Right lobe of liver (tissue), 6 donors: ENCODE data around the gene RADIL. TPM values are rescaled to one million over a fixed set of nuclear protein-coding genes. Genes with fewer than 3 reads are reported as not detected.

Experiments used
- ATAC-seq, 4 donors: fragments of 200-7000 bp; cut with Tn5 transposase; one replicate each; pipeline ENCODE4 v1.9.1; 2020; ENCODE audit warnings: mild to moderate bottlenecking in 4 of 4, moderate library complexity in 4 of 4
- DNase-seq, 3 donors: peaks; one replicate each; pipeline ENCODE4 v3.0.0-alpha.2; 2020
- H3K27ac ChIP-seq, 3 donors: fragments of 200-600 bp; one replicate each; pipeline ENCODE4 v1.8.0; 2022
- H3K27me3 ChIP-seq, 2 donors: fragments of 200-600 bp; one replicate each; pipeline ENCODE4 v1.8.0; 2022
- H3K36me3 ChIP-seq, 4 donors: fragments of 200-600 bp; sonication (generic) in 1 of 4; one replicate each; pipeline versions ENCODE4 v1.5.1 to v1.8.0; 2017 to 2022; ENCODE audit warnings: control low read depth in 1 of 4
- H3K4me1 ChIP-seq, 4 donors: fragments of 200-600 bp; sonication (generic) in 1 of 4; one replicate each; pipeline versions ENCODE4 v1.5.1 to v1.8.0; 2017 to 2022; ENCODE audit warnings: control low read depth in 1 of 4
- H3K4me3 ChIP-seq, 3 donors: fragments of 200-600 bp; one replicate each; pipeline ENCODE4 v1.8.0; 2022
- H3K9me3 ChIP-seq, 4 donors: fragments of 200-600 bp; sonication (generic) in 1 of 4; one replicate each; pipeline versions ENCODE4 v1.5.1 to v1.8.0; 2017 to 2022; ENCODE audit warnings: control low read depth in 1 of 4
- POLR2A ChIP-seq: fragments of 450-650 bp; IDR thresholded peaks from one replicate; pipeline ENCODE4 v1.6.1; 2017; ENCODE audit warnings: antibody characterized with exemption, mild to moderate bottlenecking
- WGBS: methylation state at CpG from one replicate; pipeline ENCODE4 v1.1.6; 2018; ENCODE audit warnings: low coverage, low lambda C conversion rate; ENCODE audit not compliant: insufficient coverage; ENCODE audit errors: missing lambda C conversion rate; 5-methylcytosine and 5-hydroxymethylcytosine counted together
- intact Hi-C, 2 donors: fragments of 100-400 bp; cut with DNase I; formaldehyde crosslinking; loops; one replicate each; pipeline versions ENCODE4 v1.11.2 to v1.14.1; 2022
- total RNA-seq, 6 experiments: library from RNA; depleted of rRNA in 2 of 6; stranded (reverse); fragments of >200 nt in 2 of 6; fragmentation: NEBNext Ultra II Directional in 3 of 6; extraction: Animal tissue kit (Norgen Biotek cat#: 25700) in 3 of 6; gene quantifications; one replicate each; pipeline versions ENCODE4 v1.1.0 to v1.2.4, GENCODE V29; 2016 to 2023
- TF ChIP-seq, protein P1 (sequence below), 4 donors: fragments of 200-600 bp in 3 of 4; fragments of 450-650 bp in 1 of 4; IDR thresholded peaks; one replicate each; pipeline versions ENCODE4 v1.5.1 to v1.8.0; 2016 to 2022; ENCODE audit warnings: antibody characterized with exemption in 4 of 4, mild to moderate bottlenecking in 2 of 4
- donor health status: DM: no; HTN: yes; CAD: no.
- donor health status: DM: no; HTN: no; CAD: no.
- donor health status: DM: no; HTN: no; CAD: no.
- donor health status: DM: no; HTN: yes; CAD: no.
- donor health status: DM: no; HTN: yes; CAD: no.

The RADIL gene
- total RNA-seq, 6 experiments from 2014 or later: 0.20 to 1.6 (median 0.34) TPM; not detected in 2

DNA sequence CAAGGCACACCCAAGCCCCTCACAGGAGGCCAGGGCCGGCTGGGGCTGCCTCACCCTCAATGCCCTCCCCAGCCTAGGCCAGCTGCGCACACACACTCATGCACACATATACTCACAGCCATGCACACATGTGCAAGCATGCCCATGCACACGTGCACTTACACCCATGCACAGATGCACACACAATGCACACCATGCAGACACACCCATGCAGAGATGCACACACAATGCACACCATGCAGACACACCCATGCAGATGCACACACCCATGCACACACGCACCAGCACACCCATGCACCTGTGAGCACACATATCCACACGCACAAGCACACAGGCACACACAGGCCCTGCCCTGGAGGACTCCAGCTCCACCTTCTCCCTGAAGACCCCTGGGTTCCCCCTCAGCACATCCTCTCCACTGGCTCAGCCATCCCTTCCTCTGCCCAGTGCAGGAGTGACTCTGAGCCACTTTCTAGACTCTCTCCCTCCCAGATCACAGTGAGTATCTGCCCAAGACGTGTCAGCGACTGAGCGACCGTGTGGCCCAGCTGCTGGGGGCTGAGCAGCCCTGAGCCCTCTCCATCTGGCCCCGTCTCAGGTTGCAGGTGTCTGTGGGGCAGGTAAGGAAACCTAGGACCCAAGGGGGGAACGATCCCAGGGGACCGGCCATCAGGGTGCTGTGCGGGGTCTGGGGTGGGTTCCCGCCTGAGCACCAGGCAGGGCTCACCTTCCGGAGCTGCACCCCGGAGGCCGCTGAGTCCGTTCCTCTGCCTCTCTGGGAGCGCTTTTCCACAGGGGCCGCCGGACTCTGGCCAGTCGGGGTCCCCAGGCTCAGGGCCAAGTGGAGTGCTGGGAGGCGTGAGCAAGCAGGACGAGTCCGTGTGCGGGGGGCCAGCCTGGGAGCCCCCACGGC is 82.3 kb downstream of the RADIL start:
- ATAC-seq: no peak
- Histone ChIP-seq H3K27ac (no peak overlapping the region), H3K4me3 (no peak overlapping the region), H3K4me1 (no peaks in the 10 kb centered on the region), H3K27me3 (no peaks in the 10 kb centered on the region), H3K9me3 (no peaks in the 10 kb centered on the region), H3K36me3 (no peaks in the 10 kb centered on the region)
- no peak for DNase-seq
- intact Hi-C loops: loop anchor here (5.0 to 10.0 kb wide), 2 partner anchors 281 to 284 kb away; no protein-coding TSS in a partner anchor
- TF ChIP-seq POLR2A: no peak
- TF ChIP-seq, protein P1, sequence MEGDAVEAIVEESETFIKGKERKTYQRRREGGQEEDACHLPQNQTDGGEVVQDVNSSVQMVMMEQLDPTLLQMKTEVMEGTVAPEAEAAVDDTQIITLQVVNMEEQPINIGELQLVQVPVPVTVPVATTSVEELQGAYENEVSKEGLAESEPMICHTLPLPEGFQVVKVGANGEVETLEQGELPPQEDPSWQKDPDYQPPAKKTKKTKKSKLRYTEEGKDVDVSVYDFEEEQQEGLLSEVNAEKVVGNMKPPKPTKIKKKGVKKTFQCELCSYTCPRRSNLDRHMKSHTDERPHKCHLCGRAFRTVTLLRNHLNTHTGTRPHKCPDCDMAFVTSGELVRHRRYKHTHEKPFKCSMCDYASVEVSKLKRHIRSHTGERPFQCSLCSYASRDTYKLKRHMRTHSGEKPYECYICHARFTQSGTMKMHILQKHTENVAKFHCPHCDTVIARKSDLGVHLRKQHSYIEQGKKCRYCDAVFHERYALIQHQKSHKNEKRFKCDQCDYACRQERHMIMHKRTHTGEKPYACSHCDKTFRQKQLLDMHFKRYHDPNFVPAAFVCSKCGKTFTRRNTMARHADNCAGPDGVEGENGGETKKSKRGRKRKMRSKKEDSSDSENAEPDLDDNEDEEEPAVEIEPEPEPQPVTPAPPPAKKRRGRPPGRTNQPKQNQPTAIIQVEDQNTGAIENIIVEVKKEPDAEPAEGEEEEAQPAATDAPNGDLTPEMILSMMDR (IDR thresholded peaks at IDR 0.05): no peak
- no CpG with 5 or more reads among the region's 27 CpGs for WGBS

DNA sequence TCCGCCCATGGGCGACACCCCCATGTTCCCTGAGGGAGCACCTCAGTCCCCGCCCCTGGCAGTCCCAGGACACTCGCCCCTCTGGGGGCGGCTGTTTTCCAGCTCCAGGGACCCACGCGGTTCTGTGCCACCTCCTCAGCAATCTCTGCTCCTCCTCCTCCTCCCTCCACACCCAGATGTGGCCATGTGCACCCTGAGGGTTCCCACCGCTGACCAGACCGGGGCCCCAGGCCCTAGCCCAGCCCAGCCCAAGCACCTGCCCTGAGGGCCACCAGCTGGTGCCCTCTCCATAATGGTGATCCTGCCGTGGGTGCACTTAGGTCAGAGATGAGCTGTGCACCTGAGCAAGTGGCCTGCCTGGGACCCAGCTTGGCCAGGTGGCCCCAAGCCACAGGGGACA is 83.0 kb downstream of the RADIL start:
- intact Hi-C loops: loop anchor here (5.0 to 10.0 kb wide), 2 partner anchors 282 to 284 kb away; no protein-coding TSS in a partner anchor
- no peaks in the 10 kb centered on the region for H3K36me3 ChIP-seq
- 80% methylated on average over 1 of the region's 10 CpGs for WGBS
- no peak overlapping the region for H3K4me3 ChIP-seq
- DNase-seq (peak in 1 of 3 donors; percentile 38), ATAC-seq (no peak)
- H3K9me3 ChIP-seq: no peaks in the 10 kb centered on the region
- no peak overlapping the region for H3K27ac ChIP-seq
- no peaks in the 10 kb centered on the region for H3K4me1 ChIP-seq
- no peak for TF ChIP-seq POLR2A
- TF ChIP-seq, protein P1 (IDR thresholded peaks at IDR 0.05): no peak
- no peaks in the 10 kb centered on the region for H3K27me3 ChIP-seq

DNA sequence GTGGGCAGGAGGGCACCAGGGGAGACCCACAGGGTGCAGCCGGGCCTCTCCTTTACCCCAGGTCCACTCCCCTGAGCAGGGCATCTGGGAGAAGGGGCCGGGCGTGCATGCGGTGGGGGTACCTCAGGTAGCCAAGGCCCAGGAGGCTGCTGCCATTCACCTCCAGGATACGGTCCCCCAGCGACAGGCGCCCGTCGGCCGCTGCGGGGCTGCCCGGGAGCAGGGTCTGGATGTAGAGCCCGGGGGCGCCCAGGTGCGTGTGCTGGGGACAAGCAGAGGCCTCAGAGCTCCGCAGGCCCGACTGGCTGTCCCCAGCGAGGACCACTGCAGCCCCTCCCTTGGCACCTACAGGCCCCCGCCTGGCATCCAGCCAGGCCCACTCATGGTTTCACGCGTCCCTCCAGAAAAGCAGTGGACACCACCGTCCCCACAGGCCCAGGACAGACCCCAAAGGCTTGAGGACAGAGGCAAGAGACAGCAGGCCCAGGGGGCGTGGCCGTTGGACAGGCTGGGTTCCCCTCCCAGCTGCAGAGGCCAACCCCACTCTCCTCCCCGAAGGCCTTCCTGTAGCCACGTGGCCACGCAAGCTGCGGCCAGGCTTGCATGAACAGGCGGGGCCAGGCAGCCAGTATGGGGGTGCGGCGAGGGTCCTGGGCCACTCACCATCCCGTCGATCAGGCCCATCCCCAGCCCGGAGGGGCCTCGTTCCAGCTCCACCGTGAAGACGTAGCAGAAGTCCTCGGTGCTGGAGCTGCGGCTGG is 83.8 kb downstream of the RADIL start:
- 40% methylated on average over 2 of the region's 39 CpGs for WGBS

DNA sequence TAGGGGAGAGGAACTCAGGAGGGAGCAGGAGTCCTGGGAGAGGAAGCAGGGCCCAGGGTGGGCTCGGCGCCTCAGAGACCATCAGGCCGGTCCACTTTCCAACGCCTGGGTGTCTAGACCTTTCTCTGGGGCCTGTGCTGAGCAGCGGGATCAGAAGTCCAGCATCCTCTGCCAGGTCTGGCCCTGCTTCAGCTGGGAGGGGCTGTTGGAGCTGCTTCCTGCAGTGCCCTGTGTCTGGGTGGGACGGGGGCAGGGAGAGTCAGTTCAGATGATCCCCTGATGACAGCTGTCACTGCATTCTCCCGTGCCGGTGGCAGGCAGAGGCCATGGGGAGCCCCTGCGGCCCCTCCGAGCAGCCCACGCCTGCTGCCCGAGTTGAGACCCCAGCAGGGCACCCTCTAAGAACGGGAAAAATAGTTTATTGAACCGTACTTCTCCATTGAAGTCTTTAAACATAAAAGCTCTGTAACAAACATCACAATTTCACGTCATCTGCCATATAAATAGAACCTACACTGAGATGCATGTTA is 84.7 kb downstream of the RADIL start:
- no peaks in the 10 kb centered on the region for H3K36me3 ChIP-seq
- no peaks in the 10 kb centered on the region for H3K27me3 ChIP-seq
- no peaks in the 10 kb centered on the region for H3K9me3 ChIP-seq
- no peak overlapping the region for H3K27ac ChIP-seq
- H3K4me3 ChIP-seq: no peak overlapping the region
- intact Hi-C loops: no loop called here
- TF ChIP-seq, protein P1 (IDR thresholded peaks at IDR 0.05): no peak
- TF ChIP-seq POLR2A: no peak
- 37% methylated on average over 3 of the region's 15 CpGs for WGBS
- H3K4me1 ChIP-seq: no peaks in the 10 kb centered on the region
- DNase-seq (peak in 1 of 3 donors; percentile 40), ATAC-seq (peak in 1 of 4 donors; percentile 8)

More for the DNA sequence above, 83.8 kb downstream of the RADIL start:
- Histone ChIP-seq H3K4me1 (no peaks in the 10 kb centered on the region), H3K4me3 (no peak overlapping the region), H3K36me3 (no peaks in the 10 kb centered on the region), H3K9me3 (no peaks in the 10 kb centered on the region), H3K27ac (no peak overlapping the region), H3K27me3 (no peaks in the 10 kb centered on the region)
- ATAC-seq (no peak), DNase-seq (no peak)
- TF ChIP-seq, protein P1 (IDR thresholded peaks at IDR 0.05): no peak
- TF ChIP-seq POLR2A: no peak
- intact Hi-C loops: loop anchor here (5.0 to 10.0 kb wide), 2 partner anchors 283 to 285 kb away; no protein-coding TSS in a partner anchor
